Endothelial cell (in vitro differentiated cells): Measurements from ENCODE around the gene ANO2. TPM values are rescaled to one million over a fixed set of nuclear protein-coding genes. Genes with fewer than 3 reads are reported as not detected.

ENCODE experiments used
- DNase-seq: peaks from one replicate; pipeline ENCODE4 v3.0.0; 2021; ENCODE audit warnings: low spot score
- H3K27ac Mint-ChIP-seq: one replicate; pipeline ENCODE4 v1.8.0; 2021; ENCODE audit warnings: mixed read lengths, inconsistent platforms; ENCODE audit not compliant: unreplicated experiment
- H3K27me3 Mint-ChIP-seq: one replicate; pipeline ENCODE4 v1.8.0; 2021; ENCODE audit warnings: mild to moderate bottlenecking, moderate library complexity, mixed read lengths, inconsistent platforms; ENCODE audit not compliant: unreplicated experiment
- H3K36me3 Mint-ChIP-seq: one replicate; pipeline ENCODE4 v1.8.0; 2021; ENCODE audit warnings: mild to moderate bottlenecking, low read depth, mixed read lengths, inconsistent platforms; ENCODE audit not compliant: unreplicated experiment
- H3K4me1 Mint-ChIP-seq: one replicate; pipeline ENCODE4 v1.8.0; 2021; ENCODE audit warnings: mild to moderate bottlenecking, mixed read lengths, inconsistent platforms; ENCODE audit not compliant: unreplicated experiment
- H3K4me3 Mint-ChIP-seq: one replicate; pipeline ENCODE4 v1.8.0; 2021; ENCODE audit warnings: mild to moderate bottlenecking, mixed read lengths, inconsistent platforms; ENCODE audit not compliant: unreplicated experiment
- H3K9me3 Mint-ChIP-seq: one replicate; pipeline ENCODE4 v1.8.0; 2021; ENCODE audit warnings: mixed read lengths, inconsistent platforms; ENCODE audit not compliant: unreplicated experiment
- CTCF ChIP-seq: fragments of 200-600 bp; sonication (generic); IDR thresholded peaks from one replicate; pipeline ENCODE4 v1.5.0; 2021; ENCODE audit warnings: antibody characterized with exemption; ENCODE audit not compliant: unreplicated experiment
- long read RNA-seq: library from polyadenylated mRNA; unstranded; transcript quantifications from one replicate; pipeline ENCODE4 v2.0.0, GENCODE V29; 2020; ENCODE audit not compliant: unreplicated experiment
- total RNA-seq: library from RNA; stranded (reverse); fragmentation: NEBNext Ultra II Directional; extraction: Animal tissue kit (Norgen Biotek cat#: 25700); gene quantifications from one replicate; pipeline ENCODE4 v1.2.1, GENCODE V29; 2021; ENCODE audit not compliant: unreplicated experiment

ANO2 gene
- 4.5 TPM for total RNA-seq
- long read RNA-seq: 0 reads

- Mint-ChIP-seq H3K27me3 (peaks cover 4% of the 10 kb centered on the region), H3K9me3 (no peaks in the 10 kb centered on the region), H3K27ac (no peak within 1 kb of the TSS), H3K36me3 (peaks cover 8% of the 10 kb centered on the region), H3K4me3 (peak within 1 kb of the TSS; percentile 90), H3K4me1 (peaks cover 15% of the 10 kb centered on the region)
- DNase-seq: peak; percentile 62
- no peak for TF ChIP-seq CTCF
Measured at GRCh38 chr12:5945071-5946008, at the start of gene ANO2. TSS of gene ANO2 (minus strand) at chr12:5945259. CDS start at chr12:5945217, 42 bp downstream.

- Mint-ChIP-seq H3K27me3 (peaks cover 1% of the 10 kb centered on the region), H3K4me3 (no peak overlapping the region), H3K27ac (no peak overlapping the region), H3K36me3 (peaks cover 3% of the 10 kb centered on the region), H3K4me1 (peaks cover 3% of the 10 kb centered on the region), H3K9me3 (no peaks in the 10 kb centered on the region)
- no peak for TF ChIP-seq CTCF
- no peak for DNase-seq
Measured at GRCh38 chr12:5989621-5990020, 44.6 kb upstream of the ANO2 start.

- Mint-ChIP-seq H3K36me3 (peaks cover 3% of the 10 kb centered on the region), H3K4me1 (peaks cover 3% of the 10 kb centered on the region), H3K27ac (no peak overlapping the region), H3K9me3 (no peaks in the 10 kb centered on the region), H3K27me3 (peaks cover 1% of the 10 kb centered on the region), H3K4me3 (no peak overlapping the region)
- peak; percentile 84 for TF ChIP-seq CTCF
- peak; percentile 85 for DNase-seq
Measured at GRCh38 chr12:5988659-5989116, 43.6 kb upstream of the ANO2 start.

- no peak for TF ChIP-seq CTCF
- no peak for DNase-seq
- Mint-ChIP-seq H3K27ac (no peak overlapping the region), H3K4me1 (peaks cover 3% of the 10 kb centered on the region), H3K4me3 (no peak overlapping the region), H3K9me3 (no peaks in the 10 kb centered on the region), H3K27me3 (peaks cover 1% of the 10 kb centered on the region), H3K36me3 (peaks cover 3% of the 10 kb centered on the region)
Measured at GRCh38 chr12:5988088-5988487, 43.0 kb upstream of the ANO2 start.

GRCh38 chr12:5987573-5987972, 42.5 kb upstream of the ANO2 start:
- peak overlapping the region; percentile 36 for H3K27ac Mint-ChIP-seq
- H3K27me3 Mint-ChIP-seq: peaks cover 1% of the 10 kb centered on the region
- peaks cover 2% of the 10 kb centered on the region for H3K36me3 Mint-ChIP-seq
- no peak overlapping the region for H3K4me3 Mint-ChIP-seq
- no peak for DNase-seq
- H3K4me1 Mint-ChIP-seq: peaks cover 3% of the 10 kb centered on the region
- H3K9me3 Mint-ChIP-seq: no peaks in the 10 kb centered on the region
- TF ChIP-seq CTCF: no peak
